OCI-M1 (cell line): ENCODE data around the gene SNX17.
"Not testable (repeated sequence)": the region's sequence is repeated elsewhere in the genome, so short reads cannot be mapped to it uniquely, and the experiment has no call there.

ENCODE experiments used
- DNase-seq: peaks from one replicate; lab custom pipeline; 2025; lab: John Stamatoyannopoulos, UW

The SNX17 gene

DNA sequence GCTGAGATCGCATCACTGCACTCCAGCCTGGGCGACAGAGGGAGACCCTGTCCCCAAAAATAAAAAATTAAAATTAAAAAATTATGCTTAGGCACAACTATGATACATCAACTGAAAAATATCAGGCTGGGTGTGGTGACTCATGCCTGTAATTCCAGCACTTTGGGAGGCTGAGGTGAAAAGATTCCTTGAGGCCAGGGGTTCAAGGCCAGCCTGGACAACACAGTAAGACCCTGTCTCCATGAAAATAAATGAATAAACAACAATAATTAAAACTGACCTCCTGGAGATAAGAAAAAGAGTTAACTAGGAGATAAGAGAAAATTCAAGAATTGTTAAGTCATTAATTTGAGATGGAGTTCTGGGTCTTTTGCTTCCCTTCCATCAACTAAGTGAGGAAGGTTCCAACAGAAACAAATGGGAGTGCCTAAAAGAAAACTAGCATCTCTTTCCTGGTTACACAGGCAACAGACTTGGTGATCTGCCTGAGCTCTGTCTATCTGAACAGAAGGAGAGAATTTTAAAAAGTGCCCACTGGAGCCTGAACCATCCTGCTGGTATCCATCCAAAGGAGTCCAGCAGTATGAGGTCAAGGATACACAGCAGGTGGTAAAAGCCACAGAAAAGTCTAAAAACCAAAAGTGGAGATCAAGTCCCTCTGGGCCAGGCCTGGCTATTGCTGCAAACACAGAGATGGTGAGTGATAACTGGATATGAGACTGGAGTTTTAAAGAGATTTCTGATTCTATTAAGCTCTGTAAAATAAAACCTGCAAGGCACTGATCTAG is 30.1 kb downstream of the SNX17 start:
- DNase-seq = no peak

GRCh38 chr2:27407798-27408491 is 37.5 kb downstream of the SNX17 start:
- peak; percentile 67 for DNase-seq

DNA sequence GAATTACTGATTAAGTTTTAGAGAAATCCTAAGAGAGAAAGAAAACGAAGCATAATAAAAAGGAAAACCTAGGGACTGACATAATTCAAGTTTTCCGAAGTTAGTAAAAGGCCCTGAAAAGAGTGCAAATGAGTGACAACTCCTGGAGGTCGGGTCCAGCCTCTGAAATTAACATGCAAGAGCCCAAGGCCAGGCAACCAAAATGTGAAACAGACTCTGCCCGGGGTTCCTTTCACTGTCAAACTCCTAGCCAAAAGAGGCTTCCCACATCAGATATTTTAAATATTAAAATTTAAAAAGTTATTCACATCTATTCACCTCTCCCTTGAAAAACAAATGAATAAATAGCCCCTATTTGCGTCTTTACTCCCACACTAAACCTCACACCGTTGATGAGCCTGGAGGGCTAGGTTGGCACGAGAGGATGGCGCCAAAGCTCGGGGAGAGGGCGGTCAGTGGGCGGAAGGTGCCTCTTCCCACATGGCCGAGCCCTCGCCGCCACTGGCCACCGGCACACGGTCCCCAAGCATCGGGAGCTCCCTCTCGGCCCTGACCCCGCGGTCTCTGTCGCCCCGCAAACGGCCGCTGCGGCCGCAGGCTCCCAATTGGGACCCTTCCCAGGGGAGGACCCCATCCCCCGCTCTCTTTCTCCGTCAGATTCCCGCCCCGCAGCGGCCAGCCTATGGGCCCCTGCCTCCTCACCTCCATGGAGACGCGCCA is 38.3 kb downstream of the SNX17 start:
- DNase-seq = peak; percentile 55

GRCh38 chr2:27409321-27410073 is 39.1 kb downstream of the SNX17 start, which contains the start of gene PPM1G:
PPM1G (minus strand) TSS chr2:27409591; CDS start chr2:27409422, 169 bp downstream.
- DNase-seq = peak; percentile 98

DNA sequence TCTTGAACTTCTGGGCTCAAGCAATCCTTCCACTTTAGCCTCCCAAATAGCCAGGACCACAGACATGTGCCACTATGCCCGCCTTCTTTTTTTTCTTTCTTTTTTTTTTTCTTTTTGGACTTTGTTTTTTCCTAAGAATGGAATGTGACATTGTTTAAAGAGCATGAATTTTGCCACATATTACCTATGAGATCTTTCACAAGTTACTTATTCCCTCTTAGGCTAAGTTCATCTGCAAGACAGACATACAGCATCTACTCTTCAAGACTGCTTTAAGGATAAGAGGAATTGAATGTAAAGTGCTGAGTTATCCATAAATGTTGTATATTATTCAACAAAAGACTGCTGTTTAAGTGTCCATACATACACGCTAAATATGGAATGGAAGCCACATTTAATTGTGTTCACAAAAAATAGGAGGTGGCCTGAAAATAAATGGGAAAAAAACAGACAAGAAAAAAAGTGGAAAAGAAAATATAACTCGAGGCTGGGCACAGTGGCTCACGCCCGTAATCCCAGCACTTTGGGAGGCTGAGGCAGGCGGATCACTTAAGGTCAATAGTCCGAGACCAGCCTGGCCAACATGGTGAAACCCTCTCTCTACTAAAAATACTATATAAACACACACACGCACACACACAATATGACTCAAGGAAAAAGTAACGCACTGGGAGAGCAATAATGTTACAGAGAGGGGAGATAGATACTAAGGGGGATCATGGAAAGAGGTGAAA is 42.2 kb downstream of the SNX17 start:
- no peak for DNase-seq

GRCh38 chr2:27416151-27416550 is 45.7 kb downstream of the SNX17 start:
- no peak for DNase-seq

GRCh38 chr2:27420996-27421395 is 50.6 kb downstream of the SNX17 start:
- no peak for DNase-seq

- no peak for DNase-seq
Observed at GRCh38 chr2:27421660-27422250, 51.3 kb downstream of the SNX17 start.

DNA sequence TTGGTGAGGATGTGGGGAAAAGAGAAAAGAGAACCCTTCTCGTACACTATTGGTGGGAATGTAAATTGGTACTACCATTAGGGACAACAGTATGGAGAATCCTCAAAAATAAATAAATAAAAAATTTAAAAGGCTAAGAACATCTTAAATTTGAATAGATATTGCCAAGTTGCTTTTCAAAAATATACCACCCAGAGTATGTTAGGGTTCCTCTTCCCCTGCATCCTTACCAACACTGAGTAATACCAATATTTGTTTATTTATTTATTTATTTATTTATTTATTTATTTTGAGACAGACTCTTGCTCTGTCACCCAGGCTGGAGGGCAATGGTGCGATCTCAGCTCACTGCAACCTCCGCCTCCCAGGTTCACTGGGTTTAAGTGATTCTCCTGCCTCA is 52.5 kb downstream of the SNX17 start:
- DNase-seq = no peak

GRCh38 chr2:27425039-27425438 is 54.6 kb downstream of the SNX17 start:
- DNase-seq = not testable (repeated sequence)
